ENCODE measurements around the gene EID3. TPM values are rescaled to one million over a fixed set of nuclear protein-coding genes. Genes with fewer than 3 reads are reported as not detected.

EID3 gene
- total and polyA plus RNA-seq, 2 donors (not counting 1 experiment from before 2014, with no cell fraction given), result 2.3 to 18.0 TPM

DNA sequence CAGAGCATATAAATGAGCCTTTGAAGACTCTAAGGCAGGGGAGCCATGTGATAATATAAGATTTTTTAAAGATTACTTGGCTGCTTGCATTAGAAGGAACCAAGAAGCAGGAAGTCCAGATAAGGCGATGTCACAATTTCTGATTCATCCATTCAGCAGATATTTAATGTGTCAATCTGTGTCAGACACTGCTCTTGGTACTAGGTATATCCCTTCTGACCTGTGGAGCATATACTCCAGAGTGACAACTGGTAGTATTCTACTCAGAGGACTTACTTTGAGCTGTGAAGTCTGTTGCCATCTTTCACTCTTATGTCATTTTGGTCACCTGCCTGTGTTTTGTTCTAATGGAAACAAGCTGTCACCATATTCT, 10.7 kb downstream of the EID3 start:
- Histone ChIP-seq H4K20me1 (ENCODE audit: control insufficient read depth, extremely low read depth, insufficient read depth, low read length) (peaks cover 2% of the 10 kb centered on the region), H3K27me3 (ENCODE audit: control insufficient read depth, insufficient read depth, low read length) (no peaks in the 10 kb centered on the region), H3K27ac (ENCODE audit: insufficient read depth, low read length) (peak overlapping the region; percentile 6), H3K4me2 (ENCODE audit: extremely low read depth, insufficient read depth, low read length) (no peak overlapping the region), H3K4me1 (ENCODE audit: control insufficient read depth, extremely low read depth, insufficient read depth, low read length) (peaks cover 3% of the 10 kb centered on the region), H3K79me2 (ENCODE audit: control insufficient read depth, insufficient read depth, low read length) (peaks cover 79% of the 10 kb centered on the region), H3K9ac (ENCODE audit: insufficient read depth, low read length) (no peak overlapping the region), H3K36me3 (ENCODE audit: control insufficient read depth, insufficient read depth, low read length) (peaks cover 21% of the 10 kb centered on the region), H3K9me3 (ENCODE audit: control insufficient read depth, insufficient read depth, low read depth, low read length) (no peaks in the 10 kb centered on the region), H3K4me3 (replicated peaks in 1 of 4; ENCODE audit: control extremely low read depth in 1 of 4, insufficient read depth in 1 of 4, low read depth in 3 of 4, low read length in 4 of 4) (no peak overlapping the region), H2AFZ (ENCODE audit: low read length) (no peak overlapping the region)
- no peak for DNase-seq (ENCODE audit: low read depth in 2 of 2)
- TF ChIP-seq EZH2 (IDR thresholded peaks at IDR 0.05; ENCODE audit: low read length, missing control alignments), result no peak
- TF ChIP-seq, protein P1, sequence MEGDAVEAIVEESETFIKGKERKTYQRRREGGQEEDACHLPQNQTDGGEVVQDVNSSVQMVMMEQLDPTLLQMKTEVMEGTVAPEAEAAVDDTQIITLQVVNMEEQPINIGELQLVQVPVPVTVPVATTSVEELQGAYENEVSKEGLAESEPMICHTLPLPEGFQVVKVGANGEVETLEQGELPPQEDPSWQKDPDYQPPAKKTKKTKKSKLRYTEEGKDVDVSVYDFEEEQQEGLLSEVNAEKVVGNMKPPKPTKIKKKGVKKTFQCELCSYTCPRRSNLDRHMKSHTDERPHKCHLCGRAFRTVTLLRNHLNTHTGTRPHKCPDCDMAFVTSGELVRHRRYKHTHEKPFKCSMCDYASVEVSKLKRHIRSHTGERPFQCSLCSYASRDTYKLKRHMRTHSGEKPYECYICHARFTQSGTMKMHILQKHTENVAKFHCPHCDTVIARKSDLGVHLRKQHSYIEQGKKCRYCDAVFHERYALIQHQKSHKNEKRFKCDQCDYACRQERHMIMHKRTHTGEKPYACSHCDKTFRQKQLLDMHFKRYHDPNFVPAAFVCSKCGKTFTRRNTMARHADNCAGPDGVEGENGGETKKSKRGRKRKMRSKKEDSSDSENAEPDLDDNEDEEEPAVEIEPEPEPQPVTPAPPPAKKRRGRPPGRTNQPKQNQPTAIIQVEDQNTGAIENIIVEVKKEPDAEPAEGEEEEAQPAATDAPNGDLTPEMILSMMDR (conservative IDR thresholded peaks at IDR 0.05 in 1 of 2, IDR thresholded peaks at IDR 0.05 in 1 of 2; ENCODE audit: low read depth in 1 of 2, low read length in 2 of 2), result no peak

DNA sequence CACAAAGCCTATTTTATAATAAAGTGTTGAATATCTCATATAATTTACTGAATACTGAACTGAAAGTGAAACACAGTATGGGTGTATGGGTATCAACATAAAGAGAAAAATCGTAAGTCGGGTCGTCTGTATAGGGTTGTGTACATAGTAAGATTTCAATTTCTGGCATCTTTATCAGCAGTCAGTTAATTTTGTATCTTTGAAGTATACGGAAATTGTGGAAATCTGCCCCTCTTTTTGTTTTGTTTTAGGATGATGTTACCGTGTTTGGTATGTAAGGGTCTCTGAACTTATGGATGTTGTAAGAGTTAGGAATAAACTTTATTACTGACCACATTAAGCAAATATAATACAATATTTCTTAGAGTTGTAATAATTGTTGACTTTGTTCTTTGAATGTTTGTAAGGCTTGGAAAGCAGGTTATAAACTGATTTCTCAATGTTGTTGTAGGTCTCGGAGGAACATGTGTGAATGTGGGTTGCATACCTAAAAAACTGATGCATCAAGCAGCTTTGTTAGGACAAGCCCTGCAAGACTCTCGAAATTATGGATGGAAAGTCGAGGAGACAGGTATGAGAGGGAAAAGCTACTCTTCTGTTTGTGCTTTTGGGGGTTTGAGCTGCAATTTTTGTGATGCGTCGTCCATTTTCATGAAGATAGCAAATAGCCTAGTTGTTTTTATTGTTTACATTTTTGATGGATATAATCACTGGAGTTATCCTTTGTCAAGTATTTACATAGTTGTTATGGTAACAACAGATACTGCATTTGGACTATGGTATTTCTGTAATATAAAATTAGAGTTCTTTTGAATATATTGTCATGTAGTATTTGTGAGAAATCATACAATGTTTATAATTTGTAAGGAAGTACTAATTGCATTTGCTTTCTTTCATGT, 12.0 kb downstream of the EID3 start:
- Histone ChIP-seq H3K27me3 (ENCODE audit: control insufficient read depth, insufficient read depth, low read length) (no peaks in the 10 kb centered on the region), H3K9ac (ENCODE audit: insufficient read depth, low read length) (no peak overlapping the region), H3K4me3 (replicated peaks in 1 of 4; ENCODE audit: control extremely low read depth in 1 of 4, insufficient read depth in 1 of 4, low read depth in 3 of 4, low read length in 4 of 4) (peak overlapping the region in 2 of 4 experiments; percentile 0 to 12), H2AFZ (ENCODE audit: low read length) (no peak overlapping the region), H3K4me1 (ENCODE audit: control insufficient read depth, extremely low read depth, insufficient read depth, low read length) (peaks cover 3% of the 10 kb centered on the region), H3K36me3 (ENCODE audit: control insufficient read depth, insufficient read depth, low read length) (peaks cover 21% of the 10 kb centered on the region), H4K20me1 (ENCODE audit: control insufficient read depth, extremely low read depth, insufficient read depth, low read length) (no peaks in the 10 kb centered on the region), H3K27ac (ENCODE audit: insufficient read depth, low read length) (peak overlapping the region; percentile 51), H3K79me2 (ENCODE audit: control insufficient read depth, insufficient read depth, low read length) (peaks cover 72% of the 10 kb centered on the region), H3K9me3 (ENCODE audit: control insufficient read depth, insufficient read depth, low read depth, low read length) (no peaks in the 10 kb centered on the region), H3K4me2 (ENCODE audit: extremely low read depth, insufficient read depth, low read length) (peak overlapping the region; percentile 30)
- DNase-seq (ENCODE audit: low read depth in 2 of 2), result peak in 1 of 2 donors; percentile 40
- TF ChIP-seq EZH2 (IDR thresholded peaks at IDR 0.05; ENCODE audit: low read length, missing control alignments), result no peak
- TF ChIP-seq, protein P1 (conservative IDR thresholded peaks at IDR 0.05 in 1 of 2, IDR thresholded peaks at IDR 0.05 in 1 of 2; ENCODE audit: low read depth in 1 of 2, low read length in 2 of 2), result no peak

DNA sequence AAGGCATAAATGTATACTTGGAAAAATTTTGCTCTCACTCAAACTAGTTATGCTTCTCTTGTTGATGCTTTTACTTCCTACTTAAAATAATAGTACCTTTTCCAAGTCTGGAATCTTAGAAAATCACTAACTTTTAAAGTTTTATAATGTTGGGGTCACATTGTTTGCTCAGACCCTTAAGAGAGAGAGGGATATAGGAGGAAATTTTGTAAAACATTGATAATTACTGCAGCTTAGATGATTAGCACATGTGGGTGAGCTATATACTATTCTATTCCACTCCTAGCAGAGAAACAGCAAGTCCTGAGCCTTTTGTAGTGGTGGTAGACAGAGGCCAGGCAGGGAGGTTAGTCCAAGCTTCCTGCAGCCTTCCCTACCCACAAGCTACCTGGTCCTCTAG, 13.4 kb downstream of the EID3 start:
- H3K4me2 ChIP-seq (ENCODE audit: extremely low read depth, insufficient read depth, low read length), result no peak overlapping the region
- no peaks in the 10 kb centered on the region for H4K20me1 ChIP-seq (ENCODE audit: control insufficient read depth, extremely low read depth, insufficient read depth, low read length)
- H3K79me2 ChIP-seq (ENCODE audit: control insufficient read depth, insufficient read depth, low read length), result peaks cover 70% of the 10 kb centered on the region
- no peak overlapping the region for H2AFZ ChIP-seq (ENCODE audit: low read length)
- no peak overlapping the region for H3K9ac ChIP-seq (ENCODE audit: insufficient read depth, low read length)
- no peak for DNase-seq (ENCODE audit: low read depth in 2 of 2)
- no peaks in the 10 kb centered on the region for H3K9me3 ChIP-seq (ENCODE audit: control insufficient read depth, insufficient read depth, low read depth, low read length)
- peaks cover 25% of the 10 kb centered on the region for H3K36me3 ChIP-seq (ENCODE audit: control insufficient read depth, insufficient read depth, low read length)
- peaks cover 3% of the 10 kb centered on the region for H3K4me1 ChIP-seq (ENCODE audit: control insufficient read depth, extremely low read depth, insufficient read depth, low read length)
- no peak overlapping the region for H3K4me3 ChIP-seq (replicated peaks in 1 of 4; ENCODE audit: control extremely low read depth in 1 of 4, insufficient read depth in 1 of 4, low read depth in 3 of 4, low read length in 4 of 4)
- H3K27ac ChIP-seq (ENCODE audit: insufficient read depth, low read length), result no peak overlapping the region
- H3K27me3 ChIP-seq (ENCODE audit: control insufficient read depth, insufficient read depth, low read length), result no peaks in the 10 kb centered on the region
- TF ChIP-seq EZH2 (IDR thresholded peaks at IDR 0.05; ENCODE audit: low read length, missing control alignments), result no peak
- TF ChIP-seq, protein P1 (conservative IDR thresholded peaks at IDR 0.05 in 1 of 2, IDR thresholded peaks at IDR 0.05 in 1 of 2; ENCODE audit: low read depth in 1 of 2, low read length in 2 of 2), result no peak

Measured in fibroblast of lung (primary cell).